ENCODE results near the gene CD80. TPM values are rescaled to one million over a fixed set of nuclear protein-coding genes. Genes with fewer than 3 reads are reported as not detected.
A peak's percentile ranks its signal among the peaks of the same experiment; 100 is the strongest.

CD80 gene, protein sequence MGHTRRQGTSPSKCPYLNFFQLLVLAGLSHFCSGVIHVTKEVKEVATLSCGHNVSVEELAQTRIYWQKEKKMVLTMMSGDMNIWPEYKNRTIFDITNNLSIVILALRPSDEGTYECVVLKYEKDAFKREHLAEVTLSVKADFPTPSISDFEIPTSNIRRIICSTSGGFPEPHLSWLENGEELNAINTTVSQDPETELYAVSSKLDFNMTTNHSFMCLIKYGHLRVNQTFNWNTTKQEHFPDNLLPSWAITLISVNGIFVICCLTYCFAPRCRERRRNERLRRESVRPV
- 10 to 100 TPM; 16.8 to 17.9 TPM for total RNA-seq
- polyA plus RNA-seq: 0.91 TPM

DNA sequence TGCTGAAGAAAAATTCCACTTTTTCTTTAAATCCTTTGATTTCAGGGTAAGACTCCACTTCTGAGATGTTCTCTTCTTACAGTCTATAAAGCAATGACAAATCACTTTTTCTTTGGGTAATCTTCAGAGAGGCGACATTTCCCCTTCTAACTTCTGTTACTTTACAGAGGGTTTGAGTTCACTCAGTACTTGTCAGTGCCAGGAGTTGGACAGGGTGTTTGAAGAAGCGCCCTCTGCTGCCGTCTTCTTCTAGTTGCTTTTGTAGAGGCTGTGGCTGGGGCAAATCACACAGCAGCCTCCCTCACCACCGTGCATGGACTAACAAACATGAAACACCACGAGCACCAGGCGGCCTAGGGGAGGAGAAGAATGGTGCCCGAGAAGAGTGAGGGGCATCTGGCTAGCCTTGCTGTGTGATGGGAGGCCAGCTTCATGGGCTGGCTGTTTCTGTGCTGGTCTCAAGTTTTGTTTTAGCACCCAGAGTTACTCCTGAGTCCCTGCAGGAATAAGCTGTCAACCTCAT is at the start of gene CD80:
TSS of gene CD80 (minus strand) at position 174 of the 523 bp plus-strand sequence. CDS start 1,886 bp downstream, outside the sequence.
- Mint-ChIP-seq H3K27ac (peak within 1 kb of the TSS in 6 of 8 donors; percentile 10 to 83 (median 50)), H3K4me1 (peaks cover 15 to 43% (median 30%) of the 10 kb centered on the region in 3 donors), H3K27me3 (no peaks in the 10 kb centered on the region), H3K4me3 (peak within 1 kb of the TSS in 6 of 7 donors; percentile 13 to 69 (median 36)), H3K9me3 (no peaks in the 10 kb centered on the region), H3K36me3 (no peaks in the 10 kb centered on the region)
- ChIA-PET CTCF (interaction anchor here (0.7 to 1.3 kb wide), 3 partner anchors 9 to 15 kb away, joined by 3 read pairs; no protein-coding TSS in a partner anchor), POLR2A (no interaction called here)
- DNase-seq: peak; percentile 16 to 72 (median 41)
- H3K27ac ChIP-seq (ENCODE audit: low read depth, low read length): no peak within 1 kb of the TSS
- H3K27me3 ChIP-seq (ENCODE audit: insufficient read depth, low read length, poor library complexity, severe bottlenecking): no peaks in the 10 kb centered on the region
- no peaks in the 10 kb centered on the region for H3K9me3 ChIP-seq (ENCODE audit: low read length)
- H3K4me1 ChIP-seq (ENCODE audit: insufficient read depth, low read length): no peaks in the 10 kb centered on the region
- no peaks in the 10 kb centered on the region for H3K36me3 ChIP-seq (ENCODE audit: insufficient read depth, low read length)
- H3K4me3 ChIP-seq (ENCODE audit: low read length): no peak within 1 kb of the TSS

DNA sequence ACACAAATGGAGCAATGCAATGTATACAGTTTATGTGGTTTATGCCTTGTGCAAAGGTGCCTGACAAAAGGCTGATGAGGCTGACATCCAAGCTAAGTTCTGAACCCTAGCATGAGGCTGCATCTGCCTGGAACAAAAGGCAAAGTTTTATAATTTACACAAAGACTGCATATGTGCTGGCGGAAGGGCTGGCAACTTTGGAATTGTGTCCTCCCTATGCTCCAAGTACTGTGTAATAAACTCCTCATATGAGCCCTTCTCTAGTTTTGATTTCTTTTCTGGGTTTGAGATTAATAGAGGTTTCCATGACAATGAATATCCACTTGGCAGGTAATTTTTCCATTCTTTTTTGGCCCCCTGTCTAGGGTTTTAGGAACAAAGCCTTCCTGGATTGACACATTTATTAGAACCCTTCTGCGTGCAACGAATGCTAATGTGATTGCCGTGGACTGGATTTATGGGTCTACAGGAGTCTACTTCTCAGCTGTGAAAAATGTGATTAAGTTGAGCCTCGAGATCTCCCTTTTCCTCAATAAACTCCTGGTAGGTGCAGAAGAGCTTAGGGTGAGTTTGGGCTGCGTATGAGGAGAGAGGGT is 49.1 kb upstream of the CD80 start:
- no peak overlapping the region for H3K27ac Mint-ChIP-seq

DNA sequence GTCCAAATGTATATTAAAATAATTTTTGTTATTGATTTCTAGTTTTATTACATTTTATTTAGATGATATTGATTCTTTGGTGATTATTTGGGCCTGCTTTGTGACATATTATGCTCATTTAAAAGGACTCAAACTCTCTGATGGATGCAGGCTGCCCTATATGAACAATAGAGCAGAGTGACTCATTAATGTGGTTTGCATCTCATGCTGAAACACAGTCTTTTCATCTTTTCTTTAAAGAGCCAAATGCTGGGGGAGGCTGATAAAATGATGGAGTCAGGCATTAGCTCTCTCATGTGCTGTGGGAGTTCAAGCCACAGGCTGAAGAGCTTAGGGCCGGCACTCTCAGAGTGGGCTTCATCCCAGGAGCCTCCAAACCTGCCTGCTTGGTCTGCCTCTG is 45.5 kb upstream of the CD80 start:
- Mint-ChIP-seq H3K9me3 (no peaks in the 10 kb centered on the region), H3K4me3 (no peak overlapping the region)
- CTCF ChIA-PET: no interaction called here

More for the DNA sequence above, 49.1 kb upstream of the CD80 start:
- H3K36me3 ChIP-seq (ENCODE audit: insufficient read depth, low read length): no peaks in the 10 kb centered on the region
- no peaks in the 10 kb centered on the region for H3K4me1 ChIP-seq (ENCODE audit: insufficient read depth, low read length)
- no peak overlapping the region for H3K4me3 ChIP-seq (ENCODE audit: low read length)
- no peak overlapping the region for H3K27ac ChIP-seq (ENCODE audit: low read depth, low read length)
- no peaks in the 10 kb centered on the region for H3K9me3 ChIP-seq (ENCODE audit: low read length)
- Mint-ChIP-seq H3K27me3 (peaks cover 2 to 40% of the 10 kb centered on the region in 2 donors), H3K36me3 (no peaks in the 10 kb centered on the region), H3K4me1 (no peaks in the 10 kb centered on the region), H3K9me3 (peaks cover 0 to 1% (median 0%) of the 10 kb centered on the region in 5 donors), H3K4me3 (no peak overlapping the region)
- ChIA-PET POLR2A (no interaction called here), CTCF (interaction anchor here (1.1 kb wide), 1 partner anchor 8 kb away, joined by 3 read pairs; no protein-coding TSS in a partner anchor)
- H3K27me3 ChIP-seq (ENCODE audit: insufficient read depth, low read length, poor library complexity, severe bottlenecking): peaks cover 4% of the 10 kb centered on the region
- DNase-seq: no peak

DNA sequence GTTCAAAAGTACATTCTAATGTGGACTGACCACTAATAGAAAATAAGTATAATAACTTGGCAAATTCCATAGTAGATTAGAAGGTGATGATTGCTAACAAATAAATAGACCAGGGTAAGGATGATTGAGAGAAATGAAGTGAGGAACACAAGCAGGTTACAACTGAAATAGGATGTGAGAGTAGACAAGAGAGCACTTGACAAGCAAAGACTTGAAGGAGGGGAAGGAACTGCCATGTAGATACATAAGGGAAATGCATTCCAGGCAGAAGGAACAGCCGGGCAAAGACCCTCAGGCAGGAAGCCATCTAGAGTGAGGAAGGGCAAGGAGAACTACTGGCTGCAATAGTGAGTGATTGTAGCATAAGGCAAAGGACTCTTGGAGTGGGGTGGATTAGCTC is 43.3 kb upstream of the CD80 start:
- no peaks in the 10 kb centered on the region for H3K9me3 ChIP-seq (ENCODE audit: low read length)
- H3K27ac Mint-ChIP-seq: peak overlapping the region in 1 of 8 donors; percentile 6
- no peaks in the 10 kb centered on the region for H3K36me3 ChIP-seq (ENCODE audit: insufficient read depth, low read length)
- CTCF ChIA-PET: no interaction called here
- DNase-seq: no peak
- no peaks in the 10 kb centered on the region for H3K4me1 ChIP-seq (ENCODE audit: insufficient read depth, low read length)
- no peak overlapping the region for H3K4me3 Mint-ChIP-seq
- POLR2A ChIA-PET: no interaction called here
- H3K36me3 Mint-ChIP-seq: peaks cover 0 to 2% (median 0%) of the 10 kb centered on the region in 3 donors
- H3K27me3 Mint-ChIP-seq: peaks cover 4 to 6% of the 10 kb centered on the region in 2 donors
- H3K9me3 Mint-ChIP-seq: no peaks in the 10 kb centered on the region
- H3K27me3 ChIP-seq (ENCODE audit: insufficient read depth, low read length, poor library complexity, severe bottlenecking): no peaks in the 10 kb centered on the region
- H3K27ac ChIP-seq (ENCODE audit: low read depth, low read length): no peak overlapping the region
- no peaks in the 10 kb centered on the region for H3K4me1 Mint-ChIP-seq
- no peak overlapping the region for H3K4me3 ChIP-seq (ENCODE audit: low read length)

More for the DNA sequence above, 45.5 kb upstream of the CD80 start:
- H3K9me3 ChIP-seq (ENCODE audit: low read length): no peaks in the 10 kb centered on the region
- Mint-ChIP-seq H3K4me1 (no peaks in the 10 kb centered on the region), H3K36me3 (peaks cover 0 to 2% (median 0%) of the 10 kb centered on the region in 3 donors), H3K27me3 (peaks cover 3 to 21% of the 10 kb centered on the region in 2 donors), H3K27ac (no peak overlapping the region)
- no peak overlapping the region for H3K4me3 ChIP-seq (ENCODE audit: low read length)
- H3K36me3 ChIP-seq (ENCODE audit: insufficient read depth, low read length): no peaks in the 10 kb centered on the region
- no peak for DNase-seq
- no peaks in the 10 kb centered on the region for H3K27me3 ChIP-seq (ENCODE audit: insufficient read depth, low read length, poor library complexity, severe bottlenecking)
- H3K27ac ChIP-seq (ENCODE audit: low read depth, low read length): no peak overlapping the region
- POLR2A ChIA-PET: no interaction called here
- H3K4me1 ChIP-seq (ENCODE audit: insufficient read depth, low read length): no peaks in the 10 kb centered on the region

DNA sequence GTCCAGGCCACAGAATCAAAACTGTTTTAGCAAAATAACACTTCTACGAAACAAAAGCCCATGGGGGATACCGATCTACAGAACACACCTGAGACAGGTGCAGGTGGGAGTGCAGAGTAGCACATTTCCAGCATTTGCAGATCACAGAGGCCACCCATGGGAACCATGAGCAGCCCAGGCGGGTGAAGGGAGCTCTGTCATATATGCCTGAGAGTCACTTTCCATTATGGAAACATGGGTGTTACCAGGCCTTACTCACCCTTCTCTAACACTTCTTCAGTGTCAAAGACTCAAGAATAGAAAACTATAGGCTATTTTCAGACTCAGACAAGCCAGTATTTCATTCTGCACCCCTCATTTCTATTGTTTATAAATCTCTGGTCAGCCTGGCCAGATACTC is 41.7 kb upstream of the CD80 start:
- no peak for DNase-seq
- no peaks in the 10 kb centered on the region for H3K4me1 ChIP-seq (ENCODE audit: insufficient read depth, low read length)
- no peaks in the 10 kb centered on the region for H3K36me3 ChIP-seq (ENCODE audit: insufficient read depth, low read length)

DNA sequence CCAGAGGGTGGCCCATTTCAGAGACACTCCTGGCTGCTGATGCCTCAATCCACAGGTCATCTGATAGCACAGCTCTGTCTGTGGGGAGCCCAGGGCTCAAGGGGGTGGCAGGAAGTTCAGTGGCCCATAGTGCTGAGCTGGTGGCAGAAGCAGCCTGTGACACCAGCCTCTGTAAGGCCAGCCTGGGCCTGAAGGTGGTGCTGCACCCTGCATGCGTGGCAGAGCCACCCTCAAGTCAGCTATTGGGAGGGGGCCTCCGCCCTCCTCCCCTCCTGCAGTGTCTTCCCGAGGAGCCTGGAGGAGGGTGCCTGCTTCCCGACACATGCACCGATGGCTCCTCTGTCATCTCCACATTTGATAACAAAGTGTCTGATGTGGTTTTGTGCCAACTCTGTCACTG is 41.3 kb upstream of the CD80 start:
- Mint-ChIP-seq H3K4me3 (no peak overlapping the region), H3K27me3 (peaks cover 0 to 4% of the 10 kb centered on the region in 2 donors), H3K9me3 (no peaks in the 10 kb centered on the region), H3K27ac (peak overlapping the region in 1 of 8 donors; percentile 8), H3K36me3 (peaks cover 0 to 2% (median 0%) of the 10 kb centered on the region in 3 donors), H3K4me1 (no peaks in the 10 kb centered on the region)
- ChIA-PET POLR2A (no interaction called here), CTCF (interaction anchor here (0.8 to 1.7 kb wide), 2 partner anchors 8 to 13 kb away, joined by 3 to 4 read pairs; no protein-coding TSS in a partner anchor)
- H3K36me3 ChIP-seq (ENCODE audit: insufficient read depth, low read length): no peaks in the 10 kb centered on the region
- no peak overlapping the region for H3K4me3 ChIP-seq (ENCODE audit: low read length)
- H3K4me1 ChIP-seq (ENCODE audit: insufficient read depth, low read length): no peaks in the 10 kb centered on the region
- no peak for DNase-seq
- H3K9me3 ChIP-seq (ENCODE audit: low read length): no peaks in the 10 kb centered on the region
- no peaks in the 10 kb centered on the region for H3K27me3 ChIP-seq (ENCODE audit: insufficient read depth, low read length, poor library complexity, severe bottlenecking)
- no peak overlapping the region for H3K27ac ChIP-seq (ENCODE audit: low read depth, low read length)

More for the DNA sequence above, 41.7 kb upstream of the CD80 start:
- Histone ChIP-seq H3K27me3 (ENCODE audit: insufficient read depth, low read length, poor library complexity, severe bottlenecking) (no peaks in the 10 kb centered on the region), H3K9me3 (ENCODE audit: low read length) (no peaks in the 10 kb centered on the region), H3K4me3 (ENCODE audit: low read length) (no peak overlapping the region), H3K27ac (ENCODE audit: low read depth, low read length) (no peak overlapping the region)
- ChIA-PET POLR2A (no interaction called here), CTCF (interaction anchor here (0.8 to 1.7 kb wide), 2 partner anchors 8 to 14 kb away, joined by 3 to 4 read pairs; no protein-coding TSS in a partner anchor)
- H3K36me3 Mint-ChIP-seq: peaks cover 0 to 2% (median 0%) of the 10 kb centered on the region in 3 donors
- H3K4me3 Mint-ChIP-seq: no peak overlapping the region
- no peaks in the 10 kb centered on the region for H3K4me1 Mint-ChIP-seq
- no peak overlapping the region for H3K27ac Mint-ChIP-seq
- H3K9me3 Mint-ChIP-seq: no peaks in the 10 kb centered on the region
- peaks cover 0 to 4% of the 10 kb centered on the region in 2 donors for H3K27me3 Mint-ChIP-seq

DNA sequence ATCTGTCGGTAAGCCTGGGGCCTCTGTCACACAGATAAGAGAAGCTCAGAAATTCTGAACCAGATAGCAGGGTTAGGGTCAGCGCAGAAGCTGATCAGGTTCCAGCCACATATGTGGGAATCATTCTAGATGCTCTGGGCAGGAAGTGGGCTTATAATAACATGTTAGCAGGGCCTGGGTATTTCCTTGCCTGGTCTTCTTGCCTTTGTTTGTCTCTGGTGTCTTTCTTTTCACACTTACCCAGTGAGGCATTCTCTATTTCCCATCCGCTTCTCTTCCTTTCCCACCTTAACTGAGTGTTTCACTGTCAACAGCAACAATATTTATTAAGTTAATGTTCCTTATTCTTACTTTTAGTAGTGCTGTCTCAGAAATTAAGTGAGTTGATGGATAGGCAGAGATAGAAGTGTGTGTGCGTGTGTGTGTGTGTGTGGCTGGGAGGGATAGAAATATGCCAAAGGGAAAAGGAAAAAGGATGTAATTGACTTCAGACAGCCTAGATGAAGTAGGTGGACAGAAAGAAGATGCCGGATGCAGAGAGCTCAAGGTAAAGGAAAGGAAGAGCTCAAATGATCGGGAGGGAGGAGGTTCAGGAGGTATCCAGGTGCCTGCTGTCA is 40.3 kb upstream of the CD80 start:
- Histone ChIP-seq H3K27me3 (ENCODE audit: insufficient read depth, low read length, poor library complexity, severe bottlenecking) (no peaks in the 10 kb centered on the region), H3K9me3 (ENCODE audit: low read length) (no peaks in the 10 kb centered on the region), H3K4me3 (ENCODE audit: low read length) (no peak overlapping the region), H3K27ac (ENCODE audit: low read depth, low read length) (no peak overlapping the region), H3K36me3 (ENCODE audit: insufficient read depth, low read length) (no peaks in the 10 kb centered on the region), H3K4me1 (ENCODE audit: insufficient read depth, low read length) (no peaks in the 10 kb centered on the region)
- H3K36me3 Mint-ChIP-seq: peaks cover 0 to 2% (median 0%) of the 10 kb centered on the region in 3 donors
- H3K27ac Mint-ChIP-seq: peak overlapping the region in 2 of 8 donors; percentile 11 to 41
- DNase-seq: no peak
- ChIA-PET CTCF (no interaction called here), POLR2A (no interaction called here)
- H3K27me3 Mint-ChIP-seq: peaks cover 0 to 4% of the 10 kb centered on the region in 2 donors
- H3K4me3 Mint-ChIP-seq: no peak overlapping the region
- no peaks in the 10 kb centered on the region for H3K4me1 Mint-ChIP-seq
- H3K9me3 Mint-ChIP-seq: no peaks in the 10 kb centered on the region

All from CD8-positive, alpha-beta memory T cell (primary cell).